ENCODE results near the gene ACP7.
"Not testable (repeated sequence)": the region's sequence is repeated elsewhere in the genome, so short reads cannot be mapped to it uniquely, and the experiment has no call there.

Gene ACP7

DNA sequence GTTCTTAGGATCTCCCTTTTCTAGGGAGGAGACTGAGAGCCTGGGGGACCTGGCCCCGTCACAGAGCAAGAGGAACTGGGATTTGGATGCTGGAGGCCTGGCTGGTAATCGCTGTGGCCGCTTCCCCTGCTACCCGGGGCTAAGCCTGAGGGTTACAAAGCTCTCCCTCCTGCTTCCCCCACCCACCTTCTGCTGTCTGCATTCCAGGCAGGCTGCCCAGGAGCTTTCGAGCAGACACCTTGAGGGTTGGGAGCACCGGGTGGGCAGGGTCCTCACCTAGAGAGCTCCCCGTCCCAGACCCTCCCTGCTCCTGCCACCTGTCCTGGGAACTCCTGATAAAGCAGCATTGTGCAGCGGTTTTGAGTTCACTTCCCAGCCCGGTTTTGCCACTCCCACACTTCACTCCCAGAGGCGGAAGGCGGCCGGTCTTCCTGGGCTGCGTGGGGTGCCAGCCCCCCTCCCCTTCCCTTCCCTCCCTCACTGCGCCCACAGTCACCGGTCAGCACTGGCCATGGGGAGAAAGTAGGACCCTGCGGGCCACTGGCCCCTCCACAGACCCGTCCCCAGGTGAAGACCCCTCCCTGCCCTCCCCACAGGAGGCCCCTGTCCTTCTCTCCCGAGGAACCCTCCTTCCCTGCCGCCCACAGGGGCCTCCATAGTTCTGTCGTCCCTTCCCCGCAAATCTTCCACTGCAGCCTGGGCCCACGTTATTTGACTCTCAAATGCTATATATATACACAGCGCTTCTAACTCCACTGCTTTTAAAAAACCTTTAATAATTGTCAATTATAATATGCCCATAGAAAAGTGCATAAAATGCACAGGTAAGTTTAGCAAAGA lies 49.5 kb downstream of the ACP7 start:
- no peak for DNase-seq

DNA sequence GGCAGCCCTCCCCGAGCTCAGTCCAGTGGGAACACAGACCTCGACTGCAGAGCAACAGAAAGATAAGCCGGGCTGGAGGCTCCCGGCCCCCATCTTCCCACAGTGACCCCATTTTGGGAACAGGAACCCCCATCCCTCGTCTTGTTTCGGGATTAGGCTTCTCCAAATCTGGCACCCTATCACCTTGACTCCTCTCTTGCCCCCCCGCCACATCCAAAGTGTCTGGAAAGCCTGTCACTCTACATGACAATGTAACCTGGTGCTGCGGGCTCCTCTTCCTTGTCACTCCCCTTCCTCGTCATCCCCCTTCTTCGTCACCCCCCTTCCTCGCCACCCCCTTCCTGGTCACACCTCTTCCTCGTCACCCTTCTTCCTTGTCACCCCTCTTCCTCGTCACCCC lies 51.5 kb downstream of the ACP7 start:
- DNase-seq: no peak

DNA sequence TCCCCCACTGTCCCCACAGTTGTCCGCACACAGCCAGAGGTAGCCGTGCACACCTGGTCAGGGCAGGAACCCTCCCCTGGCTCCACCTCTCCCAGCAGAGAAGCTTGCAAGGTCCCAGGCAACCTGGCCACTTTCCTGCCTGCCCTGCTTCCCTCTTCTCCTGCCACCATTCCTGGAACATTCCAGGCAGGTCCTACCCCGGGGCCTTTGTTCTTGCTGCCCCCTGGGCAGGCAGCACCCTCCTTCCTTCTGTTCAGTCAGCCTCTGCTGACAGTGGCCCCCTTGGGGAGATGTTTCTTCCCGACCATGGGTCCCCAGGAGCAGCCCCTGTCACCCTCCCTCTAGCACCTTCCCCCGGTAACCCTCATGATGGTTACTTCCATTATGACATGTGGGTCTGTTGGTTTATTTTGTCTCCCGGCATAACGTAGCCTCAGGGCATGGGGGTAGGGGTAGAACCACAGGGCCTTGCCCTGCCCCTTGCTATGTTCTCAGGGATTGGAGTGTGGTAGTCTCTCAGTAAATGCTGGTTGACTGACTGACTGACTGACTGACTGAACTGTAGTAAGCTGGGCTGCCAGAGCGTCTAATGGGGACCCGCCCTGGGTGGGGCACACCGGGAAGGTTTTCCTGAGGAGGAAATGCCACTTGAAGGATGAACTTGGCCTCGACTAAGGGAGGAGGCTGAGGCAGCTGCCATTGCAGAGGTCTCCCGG lies 52.2 kb downstream of the ACP7 start:
- DNase-seq: no peak

DNA sequence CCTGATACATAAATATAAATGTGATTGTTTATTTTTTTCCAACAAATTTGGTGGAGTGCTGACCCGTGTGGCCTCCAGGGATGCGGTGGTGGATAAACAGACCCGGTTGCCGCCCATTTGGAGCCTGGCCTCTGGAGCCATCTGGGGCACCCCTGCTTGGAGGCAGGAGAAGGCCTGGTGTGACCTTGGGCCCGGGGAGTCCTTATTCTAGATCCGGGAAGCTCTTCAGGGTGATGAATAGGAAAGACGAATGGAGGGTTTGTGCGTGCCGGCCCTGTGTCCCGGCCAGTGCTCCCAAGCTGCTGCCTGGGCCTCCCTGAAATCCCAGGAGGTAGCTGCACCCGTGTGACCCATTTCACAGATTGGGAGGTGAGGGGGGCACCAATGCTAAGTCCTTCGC lies 53.0 kb downstream of the ACP7 start:
- no peak for DNase-seq

DNA sequence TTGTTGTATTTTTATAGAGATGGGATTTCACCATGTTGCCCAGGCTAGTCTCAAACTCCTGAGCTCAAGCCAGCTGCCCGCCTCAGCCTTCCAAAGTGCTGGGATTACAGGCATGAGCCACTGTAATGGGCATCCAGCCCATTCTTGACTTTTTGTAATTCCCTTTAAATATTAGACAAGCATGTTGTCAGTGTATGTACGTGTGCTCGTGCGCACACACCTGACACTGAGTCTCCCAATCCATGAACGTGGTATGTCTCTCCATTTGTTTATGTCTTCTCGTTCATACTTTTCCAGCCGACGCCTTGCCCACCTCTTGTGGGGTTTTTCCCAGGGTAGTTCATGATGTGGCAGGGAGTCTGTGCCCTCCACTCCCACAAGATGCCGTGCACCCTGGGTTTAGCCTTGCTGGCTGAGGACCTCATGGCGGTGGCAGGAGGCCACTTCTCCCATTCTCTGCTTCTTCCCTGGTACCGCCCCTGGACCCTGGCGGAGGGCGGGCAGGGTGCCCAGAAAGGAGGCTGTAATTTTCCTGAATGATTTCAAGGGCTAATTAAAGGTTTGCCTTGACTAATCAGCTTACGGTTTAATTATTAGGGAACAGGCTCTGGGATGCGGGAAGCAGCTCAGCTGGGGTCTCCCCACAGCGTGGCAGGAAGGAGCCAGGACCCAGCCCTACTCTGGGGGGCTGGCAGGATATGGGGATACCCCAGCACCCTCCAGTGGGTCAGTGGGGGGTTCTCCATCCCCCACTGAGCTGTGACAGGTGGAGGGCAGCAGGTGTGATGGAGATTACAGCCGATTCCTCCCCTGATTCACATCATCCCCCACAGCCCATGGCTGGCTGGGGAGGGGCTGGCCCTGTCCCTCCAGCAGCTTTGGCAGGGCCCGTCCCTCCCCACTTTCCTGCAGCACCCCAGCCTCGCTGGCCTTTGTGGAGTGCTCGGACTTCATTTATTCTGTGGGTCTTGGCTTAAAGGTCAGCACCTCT lies 54.3 kb downstream of the ACP7 start:
- DNase-seq: no peak

DNA sequence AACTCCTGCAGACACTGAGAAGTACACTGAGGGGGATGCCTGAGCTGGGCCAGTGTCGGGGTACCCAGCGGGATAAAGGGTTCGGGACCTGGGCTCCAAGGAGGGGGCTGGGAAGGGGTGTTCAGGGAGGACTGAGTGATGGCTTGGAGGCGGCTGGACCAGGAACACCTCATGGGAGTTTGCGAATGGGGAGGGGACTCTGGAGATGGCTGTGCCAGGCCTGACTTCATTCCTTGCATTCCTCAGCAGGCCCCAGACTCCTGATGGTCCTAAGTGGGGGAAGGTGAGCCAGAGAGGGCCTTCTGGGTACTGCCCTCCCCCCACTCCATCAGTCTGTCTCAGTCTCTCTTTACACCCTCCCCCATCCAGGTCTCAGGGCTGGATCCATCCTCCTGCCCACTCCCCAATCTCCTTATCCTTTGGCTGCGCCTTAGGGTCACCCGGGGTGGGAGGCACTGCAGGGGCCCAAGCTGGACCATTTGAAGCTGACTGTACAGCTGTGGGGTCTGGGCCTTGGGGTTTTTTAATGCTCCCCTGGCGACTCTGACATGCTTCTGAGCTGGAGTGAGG lies 55.2 kb downstream of the ACP7 start:
- no peak for DNase-seq

DNA sequence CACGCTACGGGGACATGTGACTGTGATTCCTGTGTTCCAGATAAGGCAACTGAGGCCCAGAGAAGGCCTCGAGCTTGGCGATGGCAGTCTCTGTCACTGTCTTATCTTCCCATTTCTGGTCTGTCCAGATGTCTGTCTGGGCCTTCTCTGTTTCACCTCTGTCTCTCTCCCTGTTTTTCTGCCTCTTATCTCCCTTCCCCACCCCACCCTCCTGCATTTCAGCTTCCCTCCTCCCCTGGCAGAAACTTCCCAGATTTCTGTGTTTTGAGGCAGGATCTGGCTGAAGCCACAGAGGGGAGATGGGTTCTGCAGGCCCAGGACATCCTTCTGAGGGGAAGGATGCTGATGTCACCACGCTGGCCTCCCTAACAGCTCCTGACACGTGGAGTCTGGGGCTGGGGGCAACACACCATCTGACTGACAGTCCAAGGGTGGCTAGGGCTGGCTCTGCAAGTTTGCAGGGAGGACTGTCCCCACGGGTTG lies 55.8 kb downstream of the ACP7 start:
- DNase-seq: no peak

DNA sequence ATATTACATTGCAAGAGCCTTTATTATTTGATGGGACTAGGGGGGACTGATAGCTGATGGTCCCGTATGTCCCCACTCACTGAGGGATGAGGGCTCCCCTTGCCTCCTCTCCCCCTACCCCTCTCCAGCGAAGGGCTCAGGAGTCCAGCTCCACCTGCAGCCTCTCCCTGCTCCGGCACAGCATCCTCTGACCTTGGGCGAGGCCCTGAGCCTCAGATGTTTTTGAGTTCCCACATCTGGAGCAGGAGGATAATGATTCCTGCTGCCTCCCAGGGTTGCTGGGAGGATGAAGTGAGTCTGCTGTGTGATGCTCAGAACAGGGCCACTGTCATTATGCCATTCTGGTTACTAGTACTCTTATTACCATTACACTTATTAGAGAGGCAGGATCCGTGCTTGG lies 56.4 kb downstream of the ACP7 start:
- DNase-seq: no peak

DNA sequence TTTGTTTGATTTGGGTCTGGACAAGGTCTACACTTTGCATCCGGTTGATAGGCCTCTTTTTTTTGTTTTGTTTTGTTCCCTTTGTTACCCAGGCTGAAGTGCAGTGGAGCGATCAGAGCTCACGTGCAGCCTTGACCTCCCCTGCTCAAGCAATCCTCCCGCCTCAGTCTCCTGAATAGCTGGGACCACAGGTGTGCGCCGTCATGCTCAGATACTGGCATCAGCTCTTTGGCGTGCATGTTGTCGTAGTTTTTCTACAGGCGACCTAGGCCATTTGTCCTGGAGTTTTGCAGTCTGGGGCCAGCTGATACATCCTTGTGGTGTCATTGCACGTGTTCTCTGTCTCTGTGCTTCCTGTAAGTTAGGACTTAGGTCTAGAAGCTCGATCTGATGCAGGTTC lies 57.8 kb downstream of the ACP7 start:
- DNase-seq: no peak

DNA sequence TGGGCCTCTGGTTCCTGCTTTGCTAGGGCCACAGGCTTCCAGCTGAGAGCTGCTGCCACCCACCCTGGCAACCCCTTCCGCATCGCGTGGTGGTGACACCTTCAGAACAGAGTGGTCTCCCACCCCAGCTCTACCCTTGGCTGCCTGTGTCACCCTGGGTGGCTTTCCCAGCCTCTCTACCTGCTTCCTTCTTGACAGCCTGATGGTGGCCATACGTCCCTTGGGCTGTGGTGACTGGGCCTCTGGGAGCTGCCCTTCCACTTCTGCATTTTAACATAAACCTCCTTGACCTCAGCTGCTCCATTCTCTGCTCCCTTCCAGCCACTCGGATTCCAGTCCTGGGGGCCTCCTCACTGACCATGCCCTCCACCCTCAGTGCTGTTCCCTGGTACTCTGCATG lies 58.5 kb downstream of the ACP7 start:
- no peak for DNase-seq

DNA sequence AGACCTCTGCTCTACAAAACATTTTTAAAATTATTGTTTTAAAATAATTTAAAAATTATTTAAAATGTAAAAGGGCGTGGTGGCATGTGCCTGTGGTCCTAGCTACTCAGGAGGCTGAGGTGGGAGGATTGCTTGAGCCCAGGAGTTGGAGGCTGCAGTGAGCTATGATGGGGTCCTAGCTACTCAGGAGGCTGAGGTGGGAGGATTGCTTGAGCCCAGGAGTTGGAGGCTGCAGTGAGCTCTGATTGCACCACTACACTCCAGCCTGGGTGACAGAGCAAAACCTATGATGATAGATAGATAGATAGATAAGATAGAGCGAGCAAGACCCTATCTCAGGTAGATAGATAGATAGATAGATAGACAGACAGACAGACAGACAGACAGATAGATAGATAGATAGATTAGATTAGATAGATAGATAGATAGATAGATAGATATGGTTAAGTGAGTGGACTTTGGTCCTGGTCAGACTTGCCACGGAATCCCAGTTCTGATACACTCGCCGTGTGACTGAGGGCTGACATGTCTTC lies 59.7 kb downstream of the ACP7 start:
- DNase-seq: not testable (repeated sequence)

DNA sequence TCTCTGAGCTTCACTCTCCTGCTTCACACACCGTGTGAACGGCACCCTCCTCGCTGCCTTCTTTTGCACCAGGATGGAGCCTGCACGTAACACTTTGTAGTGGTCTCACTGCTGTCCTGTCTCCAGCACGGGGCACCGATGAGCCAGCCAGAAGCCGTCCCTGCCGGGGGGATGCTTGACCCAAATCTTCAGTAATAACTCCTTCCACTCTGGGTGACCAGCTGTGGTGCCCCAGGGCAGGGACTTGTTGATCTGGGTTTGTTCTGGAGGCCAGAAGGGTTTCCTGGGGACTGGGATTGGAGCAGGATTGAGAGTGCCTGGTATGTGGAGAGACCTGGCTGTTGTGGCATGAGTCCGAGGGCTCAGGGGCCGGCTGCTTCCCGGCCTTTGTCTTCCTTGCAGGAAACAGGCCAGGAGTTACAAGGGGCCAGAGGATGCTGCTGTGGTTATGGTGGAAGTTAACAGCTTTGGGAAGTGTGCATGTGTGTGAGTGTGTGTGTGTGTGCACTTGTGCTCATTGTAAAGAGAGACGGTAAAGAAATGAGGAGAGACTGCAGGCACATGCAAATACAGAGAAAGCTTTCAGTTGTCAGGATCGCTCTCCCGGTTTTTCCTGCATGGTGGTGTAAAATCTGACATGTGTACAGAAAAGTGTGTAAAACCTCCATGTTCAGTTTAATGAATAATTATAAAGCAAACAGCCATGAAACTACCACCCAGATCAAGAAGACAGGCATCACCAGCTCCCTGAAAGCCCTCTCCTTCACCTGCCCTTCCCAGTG lies 60.3 kb downstream of the ACP7 start:
- peak; percentile 29 for DNase-seq

DNA sequence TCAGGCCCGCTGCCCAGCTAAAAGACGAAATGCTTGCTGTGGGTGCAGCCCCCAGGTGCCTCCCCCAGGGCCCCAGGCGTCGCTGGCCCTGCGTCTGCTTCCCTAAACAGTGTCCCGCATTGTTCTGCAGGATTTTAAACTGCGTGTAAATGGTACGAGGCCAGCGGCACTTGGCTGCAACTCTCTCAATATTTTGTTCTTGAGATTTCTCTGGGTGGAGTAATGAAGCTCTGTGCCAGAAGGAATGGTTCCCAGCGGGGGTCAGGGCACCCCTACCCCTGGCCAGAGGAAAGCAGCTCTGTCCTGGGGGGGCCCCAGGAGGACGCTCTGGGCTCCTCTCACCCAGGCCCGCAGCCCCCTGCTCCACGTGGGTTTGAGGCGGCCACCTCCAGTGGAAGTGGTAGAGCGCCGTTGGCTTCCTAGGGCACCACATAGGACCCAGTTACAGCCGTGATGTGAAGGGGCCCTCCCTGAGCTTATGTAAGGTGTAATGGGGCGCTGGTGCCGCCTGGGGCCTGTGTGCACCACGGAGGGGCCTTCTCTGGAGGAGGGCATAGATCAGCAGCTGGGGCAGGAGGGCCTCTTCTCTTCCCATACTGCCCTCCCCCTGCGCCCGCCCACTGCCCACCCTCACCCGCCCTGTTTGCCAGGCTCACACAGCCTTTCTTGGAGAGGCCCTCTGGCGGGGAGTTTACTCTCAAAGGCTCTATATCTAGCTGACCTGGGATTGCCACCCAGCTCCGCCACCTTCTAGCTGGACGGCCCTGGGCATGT lies 61.2 kb downstream of the ACP7 start:
- no peak for DNase-seq

DNA sequence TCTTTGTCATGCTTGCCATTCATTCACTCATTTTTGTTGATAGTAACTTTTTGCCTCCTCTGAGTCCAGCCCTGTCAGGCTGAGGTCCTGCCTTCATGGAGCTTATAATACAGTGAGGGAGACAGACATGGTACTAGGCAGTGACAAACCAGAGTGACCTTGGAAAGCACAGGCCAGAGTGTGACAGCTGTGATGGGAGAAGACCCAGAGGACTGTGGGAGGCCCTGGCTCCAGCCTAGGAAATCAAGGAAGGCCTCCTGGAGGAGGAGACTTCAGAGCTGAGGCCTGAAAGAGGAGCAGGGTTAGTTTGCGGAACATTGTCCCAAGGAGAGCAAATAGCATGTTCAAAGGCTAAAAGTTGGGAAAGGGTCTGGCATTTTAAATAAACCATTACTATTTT lies 61.9 kb downstream of the ACP7 start:
- no peak for DNase-seq

DNA sequence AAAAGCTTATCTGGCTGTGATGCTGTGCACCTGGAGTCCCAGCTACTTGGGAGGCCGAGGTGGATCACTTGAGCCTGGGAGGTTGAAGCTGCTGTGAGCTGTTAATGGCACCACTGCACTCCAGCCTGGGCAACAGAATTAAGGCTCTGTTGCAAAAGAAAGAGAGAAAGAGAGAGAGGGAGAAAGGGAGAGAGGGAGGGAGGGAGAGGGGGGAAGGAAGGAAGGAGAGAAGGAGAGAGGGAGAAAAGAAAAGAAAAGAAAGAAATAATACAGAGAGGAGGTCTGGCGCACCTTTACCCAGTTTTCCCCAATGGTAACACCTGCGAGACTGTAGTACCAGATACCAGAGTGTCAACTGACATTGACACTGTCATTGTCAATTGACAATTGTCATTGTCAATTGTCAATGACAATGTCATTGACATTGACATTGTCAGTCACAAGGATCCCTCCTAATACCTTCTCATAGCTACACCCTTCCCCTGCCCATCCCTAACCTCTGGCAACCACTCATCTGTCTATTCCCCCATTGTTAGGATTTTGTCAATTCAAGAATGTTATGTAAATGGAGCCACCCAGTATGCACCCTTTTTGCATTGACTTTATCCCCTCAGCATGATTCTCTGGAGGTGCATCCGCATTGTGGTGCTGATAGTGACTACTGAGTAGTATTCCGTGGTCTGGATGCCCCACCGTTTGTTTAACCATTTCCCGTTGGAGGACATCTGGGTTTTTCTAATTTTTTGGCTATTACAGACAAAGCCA lies 62.7 kb downstream of the ACP7 start:
- DNase-seq: no peak

DNA sequence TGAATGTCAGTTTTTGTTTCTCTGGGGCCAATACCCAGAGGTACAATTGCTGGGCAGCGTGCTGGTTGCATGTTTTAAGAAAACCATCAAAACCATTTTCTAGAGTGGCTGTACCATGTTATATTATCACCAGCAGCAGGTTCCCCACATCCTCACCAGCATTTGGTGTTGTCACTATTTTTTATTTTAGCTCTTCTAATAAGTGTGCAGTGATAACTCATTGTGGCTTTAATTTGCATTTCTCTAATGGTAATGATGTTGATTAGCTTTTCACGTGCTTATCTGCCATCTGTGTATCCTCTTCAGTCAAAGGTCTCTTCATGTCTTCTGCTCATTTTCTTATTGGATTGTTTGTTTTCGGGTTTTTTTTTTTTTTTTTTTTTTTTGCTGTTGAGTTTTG lies 63.3 kb downstream of the ACP7 start:
- DNase-seq: no peak

DNA sequence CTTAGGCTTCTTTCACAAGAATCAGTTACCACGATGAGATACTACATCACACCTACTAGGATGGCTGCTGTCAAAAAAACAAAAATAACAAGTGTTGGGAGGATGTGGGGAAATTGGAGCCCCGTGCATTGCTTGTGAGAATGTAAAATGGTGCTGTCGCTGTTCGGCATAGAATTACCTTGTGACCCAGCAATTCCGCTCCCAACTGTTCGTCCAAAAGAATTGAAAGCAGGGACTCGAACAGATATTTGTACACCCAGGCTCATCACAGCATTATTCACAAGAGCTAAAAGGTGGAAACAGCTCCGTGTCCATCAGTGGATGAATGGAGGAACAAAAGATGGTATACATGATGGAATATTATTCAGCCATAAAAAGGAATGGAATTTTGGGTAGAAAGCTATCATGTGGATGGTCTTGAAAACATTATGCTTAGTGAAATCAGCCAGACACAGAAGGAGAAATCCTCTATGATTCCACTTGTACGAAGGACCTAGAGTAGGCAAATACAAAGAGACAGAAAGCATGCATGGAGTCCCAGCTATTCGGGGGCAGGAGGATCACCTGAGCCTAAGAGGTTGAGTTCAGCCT lies 64.9 kb downstream of the ACP7 start:
- DNase-seq: no peak

DNA sequence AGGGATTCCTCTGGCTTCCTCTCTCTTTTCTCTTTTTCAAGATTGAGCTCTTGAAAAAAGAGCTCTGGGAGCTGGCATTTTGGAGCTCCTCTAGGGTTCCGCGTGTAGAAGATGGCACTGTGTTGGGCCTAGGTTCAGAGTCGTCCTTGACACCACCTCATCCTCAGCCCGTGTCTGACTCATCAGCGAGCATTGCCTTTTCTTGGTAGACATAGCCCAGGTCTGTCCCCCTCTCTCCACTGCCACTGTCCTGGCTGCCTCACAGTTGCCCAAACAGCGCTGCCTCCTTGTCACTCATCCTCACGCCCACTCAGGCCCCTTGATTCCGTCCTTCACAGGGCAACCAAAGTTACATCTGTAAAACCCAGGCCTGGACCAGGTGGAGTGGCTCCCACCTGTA lies 66.1 kb downstream of the ACP7 start:
- no peak for DNase-seq

DNA sequence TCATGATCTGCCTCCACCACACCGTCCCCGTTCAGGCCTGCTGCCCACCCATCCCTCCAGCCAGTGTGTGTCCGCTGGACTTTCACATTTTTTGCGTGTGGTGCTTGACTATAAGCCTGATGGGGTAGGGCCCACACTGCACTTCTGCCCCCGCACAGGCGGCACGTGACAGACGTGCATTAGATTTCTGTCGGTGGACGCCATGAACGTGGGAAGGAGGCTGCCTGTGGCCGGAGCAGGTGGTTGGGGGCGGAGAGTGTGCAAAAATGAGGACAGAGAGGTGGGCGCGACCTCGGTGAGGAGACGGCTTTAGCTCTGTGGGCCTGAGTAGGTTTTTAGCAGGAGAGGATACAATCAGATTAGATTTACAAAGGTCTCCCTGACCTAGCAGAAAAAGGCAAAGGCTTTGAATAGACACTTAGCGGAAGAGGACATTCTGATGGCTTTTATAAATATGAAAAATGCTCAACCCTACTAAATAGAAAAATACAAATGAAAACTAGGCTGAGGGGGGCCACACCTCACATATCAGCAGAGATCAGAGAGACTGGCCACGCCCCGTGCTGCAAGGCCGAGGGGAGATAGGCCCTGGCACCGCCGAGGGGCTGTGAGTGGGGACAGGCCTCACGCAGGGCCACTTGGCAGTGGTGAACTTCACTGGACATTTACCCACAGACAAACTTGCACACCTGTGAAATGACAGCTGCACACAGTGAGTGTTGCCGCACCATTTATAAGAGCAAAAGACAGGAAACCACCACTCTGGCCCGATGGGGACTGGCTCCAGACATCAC lies 66.8 kb downstream of the ACP7 start:
- no peak for DNase-seq

Measured in GDM1 (cell line).